ENCODE measurements around the gene KRTAP10-12. TPM values are rescaled to one million over a fixed set of nuclear protein-coding genes. Genes with fewer than 3 reads are reported as not detected.

KRTAP10-12 gene
- total RNA-seq, 2 donors from 2014 or later: not detected

DNA sequence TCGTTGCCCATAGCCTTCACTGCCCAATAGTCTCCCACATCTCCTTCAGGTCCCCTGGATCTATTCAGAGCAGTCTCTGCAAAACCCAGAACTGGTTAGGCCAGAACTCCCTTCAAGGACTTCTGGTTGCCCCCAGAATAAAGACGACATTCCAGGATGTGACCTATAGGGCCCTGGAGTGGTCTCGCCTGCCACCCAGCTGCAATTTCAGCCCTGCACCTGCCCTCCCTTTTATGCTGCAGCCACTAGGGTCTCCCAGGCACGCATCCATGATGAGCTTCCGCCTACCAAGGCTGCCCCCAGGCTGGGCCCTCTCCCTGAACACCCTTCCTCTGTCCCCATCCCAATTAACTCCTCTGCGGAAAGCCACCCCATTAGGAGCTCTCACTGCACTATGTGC lies 21.6 kb downstream of the KRTAP10-12 start:
- Histone ChIP-seq H3K27ac (no peak overlapping the region), H3K9me3 (no peaks in the 10 kb centered on the region), H3K36me3 (no peaks in the 10 kb centered on the region), H3K4me1 (replicated peaks) (no peaks in the 10 kb centered on the region), H3K4me3 (no peak overlapping the region), H3K27me3 (replicated peaks; ENCODE audit: insufficient read depth) (peaks cover 8% of the 10 kb centered on the region)
- 50% methylated on average over 6 of the region's 6 CpGs for WGBS
- intact Hi-C loops (cut with DNase I): no loop called here
- DNase-seq (ENCODE audit: low spot score): no peak
- TF ChIP-seq, protein P1, sequence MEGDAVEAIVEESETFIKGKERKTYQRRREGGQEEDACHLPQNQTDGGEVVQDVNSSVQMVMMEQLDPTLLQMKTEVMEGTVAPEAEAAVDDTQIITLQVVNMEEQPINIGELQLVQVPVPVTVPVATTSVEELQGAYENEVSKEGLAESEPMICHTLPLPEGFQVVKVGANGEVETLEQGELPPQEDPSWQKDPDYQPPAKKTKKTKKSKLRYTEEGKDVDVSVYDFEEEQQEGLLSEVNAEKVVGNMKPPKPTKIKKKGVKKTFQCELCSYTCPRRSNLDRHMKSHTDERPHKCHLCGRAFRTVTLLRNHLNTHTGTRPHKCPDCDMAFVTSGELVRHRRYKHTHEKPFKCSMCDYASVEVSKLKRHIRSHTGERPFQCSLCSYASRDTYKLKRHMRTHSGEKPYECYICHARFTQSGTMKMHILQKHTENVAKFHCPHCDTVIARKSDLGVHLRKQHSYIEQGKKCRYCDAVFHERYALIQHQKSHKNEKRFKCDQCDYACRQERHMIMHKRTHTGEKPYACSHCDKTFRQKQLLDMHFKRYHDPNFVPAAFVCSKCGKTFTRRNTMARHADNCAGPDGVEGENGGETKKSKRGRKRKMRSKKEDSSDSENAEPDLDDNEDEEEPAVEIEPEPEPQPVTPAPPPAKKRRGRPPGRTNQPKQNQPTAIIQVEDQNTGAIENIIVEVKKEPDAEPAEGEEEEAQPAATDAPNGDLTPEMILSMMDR (IDR thresholded peaks at IDR 0.05): no peak
- no peak for TF ChIP-seq POLR2A (IDR thresholded peaks at IDR 0.05)

DNA sequence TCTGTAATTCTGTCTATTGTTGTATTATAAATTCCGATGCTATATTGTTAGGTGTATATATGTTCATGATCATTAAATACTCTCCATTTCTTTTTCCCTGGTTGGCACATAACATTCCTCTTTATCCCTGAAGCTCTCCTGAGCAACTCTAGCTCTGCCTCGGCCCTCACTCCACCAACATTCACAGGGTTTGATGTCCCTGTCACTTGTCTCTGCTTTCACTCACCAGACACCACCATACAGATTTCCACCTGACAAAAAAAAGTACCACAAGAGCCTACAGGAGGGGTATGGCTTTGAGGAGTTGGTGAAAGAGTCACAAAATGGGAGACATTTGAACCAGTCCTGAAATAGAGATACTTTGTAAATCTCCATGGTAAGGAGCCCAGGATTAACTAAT lies 23.2 kb downstream of the KRTAP10-12 start:
- Histone ChIP-seq H3K4me3 (no peak overlapping the region), H3K9me3 (no peaks in the 10 kb centered on the region), H3K4me1 (replicated peaks) (no peaks in the 10 kb centered on the region), H3K27me3 (replicated peaks; ENCODE audit: insufficient read depth) (peaks cover 11% of the 10 kb centered on the region), H3K36me3 (no peaks in the 10 kb centered on the region), H3K27ac (no peak overlapping the region)
- no peak for DNase-seq (ENCODE audit: low spot score)
- TF ChIP-seq, protein P1 (IDR thresholded peaks at IDR 0.05): no peak
- TF ChIP-seq POLR2AphosphoS5 (IDR thresholded peaks at IDR 0.05): no peak
- TF ChIP-seq POLR2A (IDR thresholded peaks at IDR 0.05): no peak
- intact Hi-C loops (cut with DNase I): no loop called here
- WGBS: 74% methylated on average over 2 of the region's 2 CpGs

DNA sequence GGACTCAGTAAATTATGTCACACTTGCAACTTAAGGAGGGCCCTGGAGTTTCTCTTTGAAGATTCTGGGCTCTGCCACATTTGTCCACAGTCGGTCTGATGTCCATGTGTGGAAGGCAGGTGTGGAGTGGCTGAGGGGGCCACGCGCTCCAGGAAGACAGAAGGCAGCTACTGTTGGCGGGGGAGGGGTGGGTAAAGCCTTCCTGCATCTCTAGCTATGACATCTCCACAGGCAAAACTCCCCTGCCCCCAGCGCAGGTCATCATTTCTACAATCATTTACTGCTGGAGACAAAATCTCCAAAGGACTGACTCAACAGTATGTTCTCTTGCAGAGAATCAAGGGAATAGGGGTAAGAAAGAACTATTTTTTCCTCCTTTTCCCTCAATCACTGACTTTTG lies 25.8 kb downstream of the KRTAP10-12 start:
- intact Hi-C loops (cut with DNase I): no loop called here
- TF ChIP-seq POLR2A (IDR thresholded peaks at IDR 0.05) (no peak), POLR2AphosphoS5 (IDR thresholded peaks at IDR 0.05) (no peak)
- TF ChIP-seq, protein P1 (IDR thresholded peaks at IDR 0.05): no peak

DNA sequence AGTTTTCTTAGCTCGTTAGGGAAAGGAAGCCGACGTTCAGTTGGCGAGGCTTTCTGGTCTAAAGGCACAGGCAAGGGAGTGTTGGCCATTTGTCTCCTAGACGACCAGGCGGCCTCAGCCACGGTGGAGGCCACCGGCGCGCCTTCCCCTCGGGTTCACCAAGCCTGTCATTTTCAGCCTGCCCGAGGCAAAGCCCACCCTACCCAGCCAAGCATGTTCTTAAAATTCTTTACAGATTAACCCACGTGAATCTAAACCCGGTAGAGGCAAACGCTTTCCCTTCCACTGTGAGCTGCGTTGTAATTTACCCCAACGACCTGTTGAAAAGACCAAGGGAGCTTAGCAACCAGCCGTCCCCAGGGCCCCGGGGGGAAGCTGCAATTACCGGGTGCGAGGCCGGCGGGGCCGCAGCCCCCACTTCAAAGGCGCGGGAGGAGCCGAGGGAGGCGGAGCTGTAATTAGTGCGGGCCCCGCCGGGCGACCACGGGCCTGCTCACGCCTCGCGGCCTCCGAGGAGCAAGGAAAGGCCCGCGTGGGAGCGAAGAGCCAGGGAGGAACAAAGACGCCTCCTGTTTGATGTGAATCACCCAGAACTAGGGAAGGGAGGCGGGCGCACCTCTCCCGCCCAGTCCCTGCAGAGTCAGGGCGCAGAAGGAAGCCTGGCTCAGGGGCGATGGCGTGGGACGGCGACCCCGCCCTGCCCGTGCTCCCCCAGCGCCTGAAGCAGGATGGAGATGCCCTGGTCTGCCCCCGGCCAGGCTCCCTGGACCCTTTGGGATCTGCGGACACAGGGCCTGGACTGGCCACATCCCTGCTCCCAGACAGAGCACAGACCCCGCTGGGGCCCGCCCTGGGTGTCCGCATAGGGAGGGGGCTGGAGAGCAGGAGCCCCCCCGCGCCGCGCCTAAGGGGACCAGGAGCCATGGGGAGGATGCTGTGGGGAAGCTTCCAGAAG lies 26.5 kb downstream of the KRTAP10-12 start:
- peaks cover 15% of the 10 kb centered on the region for H3K27me3 ChIP-seq (replicated peaks; ENCODE audit: insufficient read depth)

More for the DNA sequence above, 25.8 kb downstream of the KRTAP10-12 start:
- 66% methylated on average over 5 of the region's 5 CpGs for WGBS
- Histone ChIP-seq H3K27ac (no peak overlapping the region), H3K27me3 (replicated peaks; ENCODE audit: insufficient read depth) (peaks cover 15% of the 10 kb centered on the region), H3K4me1 (replicated peaks) (no peaks in the 10 kb centered on the region), H3K36me3 (no peaks in the 10 kb centered on the region), H3K9me3 (no peaks in the 10 kb centered on the region), H3K4me3 (no peak overlapping the region)
- no peak for DNase-seq (ENCODE audit: low spot score)

More for the DNA sequence above, 26.5 kb downstream of the KRTAP10-12 start:
- Histone ChIP-seq H3K9me3 (no peaks in the 10 kb centered on the region), H3K4me3 (no peak overlapping the region), H3K4me1 (replicated peaks) (no peaks in the 10 kb centered on the region), H3K36me3 (no peaks in the 10 kb centered on the region), H3K27ac (no peak overlapping the region)
- DNase-seq (ENCODE audit: low spot score): no peak
- 24% methylated on average over 60 of the region's 61 CpGs for WGBS
- TF ChIP-seq, protein P1 (IDR thresholded peaks at IDR 0.05): no peak
- no peak for TF ChIP-seq POLR2A (IDR thresholded peaks at IDR 0.05)
- TF ChIP-seq POLR2AphosphoS5 (IDR thresholded peaks at IDR 0.05): no peak
- intact Hi-C loops (cut with DNase I): no loop called here

Measured in prostate gland (tissue), 2 donors.